ENCODE data around the gene PRDM13.
"Not testable (repeated sequence)": the region's sequence is repeated elsewhere in the genome, so short reads cannot be mapped to it uniquely, and the experiment has no call there.

Gene PRDM13

DNA sequence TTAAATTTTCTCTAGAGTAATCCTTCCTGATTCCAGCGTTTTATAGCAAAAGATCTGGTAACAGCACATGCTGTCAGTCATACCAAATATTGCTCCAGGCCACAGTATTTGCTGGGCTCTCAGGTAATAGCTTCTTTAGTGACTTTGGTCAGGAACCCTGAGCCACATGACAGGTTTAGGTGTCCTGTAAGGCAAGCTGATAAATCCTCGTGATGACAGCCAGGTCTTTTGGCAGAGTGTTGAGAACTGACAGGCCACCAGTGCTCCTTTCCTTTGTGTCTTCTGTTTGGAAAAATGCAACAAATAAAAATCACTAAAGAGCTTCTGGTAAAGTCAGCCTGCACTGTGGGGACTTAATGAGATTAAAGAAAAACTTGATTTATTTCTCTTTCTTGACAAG, 34.6 kb downstream of the PRDM13 start:
- no peak for FAIRE-seq

DNA sequence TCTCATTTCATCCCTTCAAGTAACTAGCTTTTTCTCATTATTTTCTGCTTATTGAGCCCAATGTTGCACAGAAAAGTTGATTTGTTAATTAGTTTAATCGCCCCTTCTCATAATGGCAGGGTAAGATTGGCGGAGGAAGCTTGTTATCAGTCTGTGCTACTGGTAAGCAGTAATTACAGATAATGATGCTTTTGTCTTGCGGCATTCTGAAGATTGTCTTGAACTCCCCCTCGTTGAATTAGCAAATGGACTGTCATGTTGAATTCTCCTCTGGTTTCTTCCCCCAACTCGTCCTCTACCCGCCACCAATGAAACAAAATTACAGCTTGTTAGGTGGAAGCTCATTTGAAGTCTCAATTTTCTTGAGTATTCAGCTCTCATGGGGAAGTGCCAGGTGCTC, 39.4 kb downstream of the PRDM13 start:
- FAIRE-seq = no peak

DNA sequence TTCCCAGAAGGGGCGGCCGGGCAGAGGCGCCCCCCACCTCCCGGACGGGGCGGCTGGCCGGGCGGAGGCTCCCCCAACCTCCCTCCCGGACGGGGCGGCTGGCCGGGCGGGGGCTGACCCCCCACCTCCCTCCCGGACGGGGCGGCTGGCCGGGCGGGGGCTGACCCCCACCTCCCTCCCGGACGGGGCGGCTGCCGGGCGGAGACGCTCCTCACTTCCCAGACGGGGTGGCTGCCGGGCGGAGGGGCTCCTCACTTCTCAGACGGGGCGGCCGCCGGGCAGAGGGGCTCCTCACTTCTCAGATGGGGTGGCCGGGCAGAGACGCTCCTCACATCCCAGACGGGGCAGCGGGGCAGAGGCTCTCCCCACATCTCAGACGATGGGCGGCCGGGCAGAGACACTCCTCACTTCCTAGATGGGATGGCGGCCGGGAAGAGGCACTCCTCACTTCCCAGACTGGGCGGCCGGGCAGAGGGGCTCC, 43.5 kb downstream of the PRDM13 start:
- FAIRE-seq = not testable (repeated sequence)

DNA sequence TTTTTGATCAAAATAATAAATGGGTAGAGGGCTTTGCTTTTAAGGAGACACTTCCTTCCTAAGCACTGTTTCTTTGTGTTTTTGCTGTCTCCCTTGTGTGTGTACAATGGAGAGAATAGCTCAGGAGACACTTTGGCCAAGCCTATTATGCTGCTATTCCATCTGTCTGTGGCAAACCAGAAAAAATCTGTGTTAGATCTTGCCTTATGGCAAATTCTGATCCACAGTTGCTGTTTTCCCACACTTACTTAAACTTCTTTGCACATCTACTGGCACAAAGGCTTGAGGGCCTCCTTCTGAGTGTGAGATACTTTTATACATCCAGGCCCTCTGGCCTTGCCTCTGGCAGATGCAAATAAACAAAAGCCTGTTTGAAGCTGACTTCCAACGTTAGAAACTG, 53.6 kb downstream of the PRDM13 start:
- FAIRE-seq = no peak

DNA sequence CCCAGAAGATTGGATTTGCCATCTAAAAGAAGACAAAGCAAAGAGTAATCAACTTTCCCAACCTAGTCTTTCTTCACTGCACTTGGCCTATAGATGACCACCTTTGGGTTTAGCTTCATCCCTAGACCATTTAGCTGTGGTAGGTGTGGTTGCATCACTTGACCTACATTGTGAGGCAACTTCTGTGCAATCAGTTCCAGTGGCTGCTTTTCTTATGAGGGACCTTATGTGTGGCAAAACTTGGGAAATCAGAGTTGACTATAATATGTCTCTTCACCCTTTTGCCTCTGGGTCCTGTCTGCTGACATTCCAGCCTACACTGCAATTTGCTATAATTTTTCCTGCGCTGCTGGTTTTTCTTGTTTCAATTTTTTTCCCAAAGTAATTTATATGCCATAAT, 55.2 kb downstream of the PRDM13 start:
- no peak for FAIRE-seq

DNA sequence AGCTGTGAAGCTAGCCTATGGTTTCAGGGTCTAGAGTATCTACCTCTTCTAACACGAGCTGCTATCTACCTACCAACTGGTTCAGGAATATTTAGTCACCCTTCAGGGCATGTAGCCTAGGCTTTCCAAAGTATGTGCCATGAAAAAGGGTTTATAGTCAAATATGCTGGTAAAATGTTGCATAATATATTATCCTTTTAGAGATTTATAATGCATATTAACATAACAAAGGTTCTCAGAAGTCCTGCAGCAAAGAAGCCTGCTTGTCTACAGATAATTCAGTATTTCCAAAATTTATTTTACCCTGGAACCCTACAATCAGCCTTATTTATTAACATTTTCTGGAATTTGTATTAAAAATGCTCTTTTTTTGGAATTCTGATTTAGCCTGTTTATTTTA, 56.0 kb downstream of the PRDM13 start:
- no peak for FAIRE-seq
